ENCODE results near the gene CRLF2. TPM values are rescaled to one million over a fixed set of nuclear protein-coding genes. Genes with fewer than 3 reads are reported as not detected.
A peak's percentile ranks its signal among the peaks of the same experiment; 100 is the strongest.

Gene CRLF2
- total RNA-seq, 1 donor from 2014 or later: not detected

- no peak for TF ChIP-seq CTCF (IDR thresholded peaks at IDR 0.05)
- POLR2A ChIA-PET: no interaction called here
- peaks cover 2% of the 10 kb centered on the region for H3K27me3 Mint-ChIP-seq
- ATAC-seq (ENCODE audit: low read depth): no peak
- no peak overlapping the region for H3K4me3 Mint-ChIP-seq
- peaks cover 8% of the 10 kb centered on the region for H3K9me3 Mint-ChIP-seq
- no peak for DNase-seq
- H3K36me3 Mint-ChIP-seq (ENCODE audit: low read depth): no peaks in the 10 kb centered on the region
- intact Hi-C loops (cut with micrococcal nuclease): no loop called here
- no peaks in the 10 kb centered on the region for H3K4me1 Mint-ChIP-seq
- CTCF ChIA-PET: no interaction called here
- H3K27ac Mint-ChIP-seq: no peak overlapping the region
Observed at GRCh38 chrX:1222531-1223241, 10.2 kb upstream of the CRLF2 start.

- CTCF ChIA-PET: no interaction called here
Observed at GRCh38 chrX:1221296-1221845, 8.9 kb upstream of the CRLF2 start.

GRCh38 chrX:1218286-1218685 lies 5.8 kb upstream of the CRLF2 start:
- CTCF ChIA-PET: no interaction called here
- no peak for TF ChIP-seq CTCF (IDR thresholded peaks at IDR 0.05)
- H3K36me3 Mint-ChIP-seq (ENCODE audit: low read depth): no peaks in the 10 kb centered on the region
- peaks cover 12% of the 10 kb centered on the region for H3K4me1 Mint-ChIP-seq
- no peak overlapping the region for H3K27ac Mint-ChIP-seq
- peaks cover 9% of the 10 kb centered on the region for H3K27me3 Mint-ChIP-seq
- peaks cover 6% of the 10 kb centered on the region for H3K9me3 Mint-ChIP-seq
- ATAC-seq (ENCODE audit: low read depth): no peak
- POLR2A ChIA-PET: no interaction called here
- DNase-seq: no peak
- intact Hi-C loops (cut with micrococcal nuclease): no loop called here
- no peak overlapping the region for H3K4me3 Mint-ChIP-seq

More at GRCh38 chrX:1221296-1221845, 8.9 kb upstream of the CRLF2 start:
- no peak for TF ChIP-seq CTCF (IDR thresholded peaks at IDR 0.05)
- ATAC-seq (ENCODE audit: low read depth): no peak
- intact Hi-C loops (cut with micrococcal nuclease): no loop called here
- Mint-ChIP-seq H3K4me1 (no peaks in the 10 kb centered on the region), H3K36me3 (ENCODE audit: low read depth) (no peaks in the 10 kb centered on the region), H3K27me3 (peaks cover 5% of the 10 kb centered on the region), H3K4me3 (no peak overlapping the region), H3K9me3 (peaks cover 8% of the 10 kb centered on the region), H3K27ac (no peak overlapping the region)
- POLR2A ChIA-PET: no interaction called here
- DNase-seq: no peak

- Mint-ChIP-seq H3K36me3 (ENCODE audit: low read depth) (no peaks in the 10 kb centered on the region), H3K4me1 (peaks cover 19% of the 10 kb centered on the region), H3K27me3 (peaks cover 9% of the 10 kb centered on the region), H3K4me3 (peak overlapping the region; percentile 39), H3K9me3 (peaks cover 2% of the 10 kb centered on the region), H3K27ac (no peak overlapping the region)
- CTCF ChIA-PET: no interaction called here
- POLR2A ChIA-PET: no interaction called here
- intact Hi-C loops (cut with micrococcal nuclease): no loop called here
- no peak for DNase-seq
- peak; percentile 25 for ATAC-seq (ENCODE audit: low read depth)
- no peak for TF ChIP-seq CTCF (IDR thresholded peaks at IDR 0.05)
Observed at GRCh38 chrX:1215123-1215823, 2.8 kb upstream of the CRLF2 start.

- TF ChIP-seq CTCF (IDR thresholded peaks at IDR 0.05): no peak
- ATAC-seq (ENCODE audit: low read depth): no peak
- CTCF ChIA-PET: no interaction called here
- H3K27ac Mint-ChIP-seq: no peak overlapping the region
- H3K9me3 Mint-ChIP-seq: peaks cover 2% of the 10 kb centered on the region
- DNase-seq: no peak
- POLR2A ChIA-PET: no interaction called here
- no peak overlapping the region for H3K4me3 Mint-ChIP-seq
- H3K36me3 Mint-ChIP-seq (ENCODE audit: low read depth): no peaks in the 10 kb centered on the region
- intact Hi-C loops (cut with micrococcal nuclease): no loop called here
- H3K4me1 Mint-ChIP-seq: peaks cover 19% of the 10 kb centered on the region
- H3K27me3 Mint-ChIP-seq: peaks cover 9% of the 10 kb centered on the region
Observed at GRCh38 chrX:1213971-1214370, 1.5 kb upstream of the CRLF2 start.

Measured in activated B cell treated with CpG ODN at 0.5 μM for 24 hours (primary cell).